Sciatic nerve (tissue), 2 donors: ENCODE data around the gene CD151. TPM values are rescaled to one million over a fixed set of nuclear protein-coding genes. Genes with fewer than 3 reads are reported as not detected.
A peak's percentile ranks its signal among the peaks of the same experiment; 100 is the strongest.

Experiments used
- ATAC-seq: fragments of 200-7000 bp; cut with Tn5 transposase; one replicate; pipeline ENCODE4 v1.9.1; 2020; ENCODE audit warnings: mild to moderate bottlenecking, moderate library complexity
- DNase-seq: peaks from one replicate; pipeline ENCODE4 v3.0.0-alpha.2; 2020; ENCODE audit warnings: low spot score
- intact Hi-C: fragments of 100-400 bp; cut with DNase I; formaldehyde crosslinking; loops from one replicate; pipeline ENCODE4 v1.14.2; 2022
- total RNA-seq: library from RNA; stranded (reverse); fragmentation: NEBNext Ultra II Directional; extraction: Animal tissue kit (Norgen Biotek cat#: 25700); gene quantifications from one replicate; pipeline ENCODE4 v1.2.1, GENCODE V29; 2021
- donor health status: DM: no; HTN: no; CAD: no.
- donor health status: DM: no; HTN: no; CAD: no.

Gene CD151
- total RNA-seq, 1 donor from 2014 or later = 263 TPM

DNA sequence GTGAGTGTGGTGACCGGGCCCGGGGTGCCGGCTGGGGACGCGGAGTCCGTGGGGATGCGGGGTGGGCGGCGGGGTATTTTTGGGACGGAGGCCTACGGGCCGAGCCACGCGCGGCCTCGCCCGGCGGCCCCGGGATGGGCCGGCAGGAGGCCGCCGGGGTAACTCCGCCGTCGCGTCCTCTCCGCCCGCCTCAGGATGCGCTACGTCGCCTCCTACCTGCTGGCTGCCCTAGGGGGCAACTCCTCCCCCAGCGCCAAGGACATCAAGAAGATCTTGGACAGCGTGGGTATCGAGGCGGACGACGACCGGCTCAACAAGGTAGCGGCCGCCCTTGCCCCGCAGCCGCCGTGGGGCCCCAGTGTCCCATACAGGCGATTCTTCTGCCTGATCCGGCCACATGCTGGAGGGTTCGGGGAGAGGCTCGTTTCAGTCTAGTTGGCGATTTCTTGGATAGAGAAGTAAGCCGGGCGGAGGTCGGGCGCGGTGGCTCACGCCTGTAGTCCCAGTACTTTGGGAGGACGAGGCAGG lies 22.6 kb upstream of the CD151 start:
- intact Hi-C loops = no loop called here
- ATAC-seq = no peak
- no peak for DNase-seq

DNA sequence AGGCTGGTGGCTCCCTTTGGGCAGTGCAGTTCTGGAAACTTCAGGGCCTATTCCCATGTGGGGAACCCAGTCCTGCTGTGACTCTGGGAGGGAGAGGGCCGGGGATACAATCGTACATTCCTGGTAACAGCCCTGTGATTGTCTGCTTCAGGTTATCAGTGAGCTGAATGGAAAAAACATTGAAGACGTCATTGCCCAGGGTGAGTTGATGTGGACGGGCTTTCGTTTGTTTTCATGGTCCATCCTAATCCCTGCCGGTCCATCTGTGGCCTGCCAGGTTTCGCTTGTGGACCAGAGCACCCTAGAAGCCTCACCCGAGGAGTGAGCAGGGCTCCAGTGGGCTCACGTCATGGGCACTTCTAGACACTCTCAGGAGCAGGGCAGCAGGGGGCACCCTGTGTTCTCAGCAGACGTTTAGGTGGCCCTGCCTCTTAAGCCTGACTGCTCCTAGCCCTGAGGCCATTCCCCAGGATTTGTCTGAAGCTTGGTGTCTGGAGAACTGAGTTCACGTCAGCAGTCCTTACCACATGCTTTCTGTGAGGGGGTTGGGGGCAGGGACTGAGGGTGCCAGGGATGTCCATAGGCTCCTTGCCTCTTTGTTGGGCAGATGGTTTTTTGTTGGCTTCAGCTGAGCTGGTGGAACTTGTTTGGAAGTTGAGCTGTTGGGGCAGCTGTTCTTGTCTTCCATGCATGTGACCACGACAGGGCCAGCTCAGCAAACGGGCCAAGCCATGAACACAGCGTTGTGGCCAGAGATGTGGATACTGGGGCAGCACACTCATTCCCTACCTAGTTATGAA lies 21.1 kb upstream of the CD151 start:
- ATAC-seq (no peak), DNase-seq (no peak)
- intact Hi-C loops = no loop called here

- ATAC-seq (no peak), DNase-seq (no peak)
- intact Hi-C loops = no loop called here
Measured at GRCh38 chr11:812390-812789, 20.4 kb upstream of the CD151 start.

DNA sequence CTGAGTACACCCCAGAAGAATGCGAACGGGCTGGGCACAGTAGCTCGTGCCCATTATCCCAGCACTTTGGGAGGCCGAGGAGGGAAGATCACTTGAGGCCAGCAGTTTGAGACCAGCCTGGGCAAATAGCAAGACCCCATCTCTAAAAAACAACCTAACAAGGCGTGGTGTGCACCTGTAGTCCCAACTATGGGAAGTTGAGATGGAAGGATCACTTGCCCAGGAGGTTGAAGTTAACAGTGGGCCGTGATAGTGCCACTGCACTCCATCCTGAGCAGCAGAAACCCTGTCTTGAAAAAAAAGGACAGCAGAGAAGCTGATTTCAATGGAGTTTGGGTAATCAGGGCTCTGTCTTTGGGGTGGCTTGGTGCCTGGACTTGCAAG lies 19.7 kb upstream of the CD151 start:
- ATAC-seq (no peak), DNase-seq (no peak)
- intact Hi-C loops = no loop called here

GRCh38 chr11:813456-814096 lies 19.2 kb upstream of the CD151 start:
- intact Hi-C loops = no loop called here
- ATAC-seq = no peak

DNA sequence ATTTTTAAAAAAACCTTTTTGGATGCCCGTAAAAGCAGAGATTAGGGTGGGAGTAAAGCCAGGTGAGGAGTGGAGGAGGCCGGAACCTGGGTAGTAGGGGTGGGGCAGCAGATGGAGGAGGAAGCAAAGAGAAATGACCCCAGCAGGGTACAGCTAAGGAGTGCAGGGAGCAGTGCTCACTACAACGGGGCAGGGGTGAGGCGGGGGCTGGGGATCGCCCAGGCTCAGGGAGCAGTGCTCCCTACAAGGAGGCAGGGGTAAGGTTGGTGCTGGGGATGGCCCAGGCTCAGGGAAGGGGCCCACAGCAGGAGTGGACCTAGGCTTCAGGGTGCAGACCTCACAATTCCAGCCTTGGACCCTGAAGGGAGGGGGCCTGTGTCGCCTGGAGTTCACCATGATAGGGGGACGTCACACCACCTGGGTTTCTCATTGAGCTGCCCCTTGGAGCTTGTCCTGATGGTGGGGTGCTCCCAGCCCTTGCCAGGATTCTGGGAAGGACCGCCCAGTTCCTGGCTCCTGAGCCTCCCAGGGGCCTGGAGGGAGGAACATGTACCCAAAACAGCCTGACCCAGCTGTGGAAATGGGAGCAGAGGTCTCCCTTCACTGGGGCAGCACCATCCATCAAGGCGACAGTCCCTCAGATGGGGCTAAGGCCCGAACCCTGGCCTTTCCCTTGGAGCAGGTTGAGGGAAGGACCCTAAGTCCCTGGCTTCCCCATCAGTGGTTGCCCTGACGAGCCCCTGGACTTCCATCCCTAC lies 16.9 kb upstream of the CD151 start:
- no peak for DNase-seq
- no peak for ATAC-seq
- intact Hi-C loops = no loop called here

More at GRCh38 chr11:813456-814096, 19.2 kb upstream of the CD151 start:
- no peak for DNase-seq

DNA sequence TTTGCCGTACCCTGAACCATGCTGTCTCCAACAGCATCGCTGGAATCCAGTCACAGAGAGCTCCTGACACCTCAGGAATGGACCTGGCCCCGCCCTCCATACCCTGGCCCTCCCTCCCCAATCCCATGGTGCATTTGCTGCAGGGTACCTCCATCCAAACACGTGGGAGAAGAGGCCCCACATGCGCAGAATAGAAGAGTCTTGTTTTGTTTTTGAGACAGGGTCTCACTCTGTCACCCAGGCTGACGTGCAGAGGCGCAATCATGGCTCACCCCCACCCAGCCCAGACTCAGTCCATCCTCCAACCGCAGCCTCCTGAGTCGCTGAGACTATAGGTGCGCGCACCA lies 16.3 kb upstream of the CD151 start:
- no peak for DNase-seq
- no peak for ATAC-seq
- intact Hi-C loops = no loop called here

DNA sequence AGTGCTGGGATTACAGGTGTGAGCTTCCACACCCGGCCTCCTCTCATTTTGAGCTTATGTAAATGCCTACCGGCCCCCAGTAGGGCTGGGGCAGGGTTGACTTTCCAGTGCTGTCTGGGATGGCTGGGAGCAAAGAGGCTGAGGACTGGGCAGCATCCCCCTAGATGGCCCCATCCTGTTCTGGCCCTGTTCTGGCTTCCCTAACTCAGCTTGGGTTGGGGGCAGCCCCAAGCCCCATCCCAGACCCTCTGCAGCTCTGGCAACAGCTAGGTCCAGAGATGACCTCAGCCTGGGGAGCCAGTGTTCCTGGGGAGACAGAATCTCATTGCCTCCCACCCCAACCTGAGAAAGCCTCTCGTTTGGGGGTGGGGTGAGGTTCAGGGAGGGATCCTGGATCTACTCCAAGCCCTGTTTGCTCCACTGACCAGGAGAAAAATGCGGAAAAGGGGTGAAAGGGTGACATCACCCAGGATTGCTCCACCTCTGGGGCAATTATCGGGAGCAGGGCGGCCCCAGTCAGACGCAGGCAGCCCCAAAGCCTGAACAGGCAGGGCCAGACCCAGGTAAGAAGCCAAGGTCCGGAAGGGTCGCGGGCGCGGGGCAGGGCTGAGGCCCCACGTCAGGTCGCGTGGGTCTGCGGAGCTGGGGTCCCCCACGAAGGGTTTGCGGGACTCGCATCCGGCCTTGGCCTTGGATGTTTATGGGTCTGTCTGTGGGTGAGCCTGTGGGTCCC lies 14.2 kb upstream of the CD151 start, which contains the start of gene PNPLA2:
TSS of gene PNPLA2 (plus strand) at position 519 of the 733 bp plus-strand sequence. CDS start 805 bp downstream, outside the sequence.
- intact Hi-C loops = no loop called here
- peak; percentile 57 for ATAC-seq
- DNase-seq = no peak

- peak; percentile 96 for DNase-seq
- intact Hi-C loops = no loop called here
- ATAC-seq = peak; percentile 85
Measured at GRCh38 chr11:819129-819931, 13.4 kb upstream of the CD151 start.

DNA sequence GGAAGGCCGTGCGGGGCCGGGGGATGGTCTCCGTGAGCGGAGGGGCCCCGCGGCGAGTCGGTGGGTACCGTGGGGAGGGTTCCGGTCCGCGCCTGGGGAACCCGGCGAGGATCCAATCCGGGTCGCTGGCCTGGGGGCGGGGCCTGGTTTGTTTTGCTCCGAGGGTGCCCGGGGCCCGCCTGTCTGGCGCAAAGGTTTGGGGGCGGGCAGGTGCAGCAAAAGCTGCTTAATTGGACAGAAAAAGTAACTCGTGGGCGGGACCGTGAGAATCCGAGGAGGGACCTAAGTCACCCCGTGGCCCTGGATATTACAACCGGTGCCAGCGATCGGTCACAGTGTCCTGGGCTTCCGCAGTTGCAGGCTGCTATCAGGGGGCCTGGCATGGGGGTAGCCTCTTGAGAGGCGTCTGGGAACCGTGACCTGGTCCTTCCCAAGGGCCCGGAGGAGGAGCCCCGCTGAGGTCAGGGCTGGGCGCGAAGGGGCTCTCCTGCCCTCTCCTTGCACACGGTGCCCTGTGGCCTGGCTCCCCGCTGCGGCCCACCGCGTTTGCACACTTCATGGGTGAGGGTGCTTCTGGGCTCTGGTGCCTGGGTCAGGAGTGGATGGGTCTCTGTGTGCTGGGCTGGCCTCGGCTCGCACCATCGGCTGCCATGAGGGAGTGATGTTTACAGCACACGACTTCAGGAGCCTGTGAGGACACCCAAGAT lies 12.7 kb upstream of the CD151 start:
- peak; percentile 33 for ATAC-seq
- intact Hi-C loops = no loop called here
- DNase-seq = peak; percentile 91

- DNase-seq = peak; percentile 78
- peak; percentile 29 for ATAC-seq
- intact Hi-C loops = no loop called here
Measured at GRCh38 chr11:820655-821511, 11.9 kb upstream of the CD151 start.

DNA sequence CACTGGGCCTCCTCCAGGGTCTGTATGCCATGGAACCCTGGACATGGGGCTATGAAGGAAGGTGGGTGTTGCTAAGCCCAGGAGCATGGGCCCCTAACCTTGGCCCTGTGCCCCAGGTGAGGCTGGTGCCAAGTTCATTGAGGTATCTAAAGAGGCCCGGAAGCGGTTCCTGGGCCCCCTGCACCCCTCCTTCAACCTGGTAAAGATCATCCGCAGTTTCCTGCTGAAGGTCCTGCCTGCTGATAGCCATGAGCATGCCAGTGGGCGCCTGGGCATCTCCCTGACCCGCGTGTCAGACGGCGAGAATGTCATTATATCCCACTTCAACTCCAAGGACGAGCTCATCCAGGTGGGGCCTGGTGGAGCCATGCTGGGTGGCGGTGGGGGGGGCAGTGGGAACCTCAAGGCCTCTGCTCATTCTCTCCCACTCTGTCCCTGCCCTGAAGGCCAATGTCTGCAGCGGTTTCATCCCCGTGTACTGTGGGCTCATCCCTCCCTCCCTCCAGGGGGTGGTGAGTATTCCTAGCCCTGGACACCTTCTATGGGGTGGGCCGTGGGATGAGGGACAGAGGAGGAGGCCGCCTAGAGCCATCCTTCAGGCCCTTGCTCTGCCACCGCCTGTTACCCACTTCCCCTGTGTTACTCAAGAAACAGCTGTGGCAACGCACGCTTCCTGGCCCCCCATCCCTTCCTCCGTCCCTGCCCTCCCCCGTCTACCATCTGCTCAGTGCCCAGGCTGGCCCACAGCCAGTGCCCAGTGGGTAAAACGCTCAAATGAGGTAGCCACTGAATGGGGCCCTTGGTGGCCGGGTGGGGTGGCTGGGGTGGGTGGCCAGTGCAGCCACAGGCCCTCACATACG lies 11.0 kb upstream of the CD151 start:
- intact Hi-C loops = no loop called here
- DNase-seq (peak; percentile 72), ATAC-seq (peak; percentile 1)

DNA sequence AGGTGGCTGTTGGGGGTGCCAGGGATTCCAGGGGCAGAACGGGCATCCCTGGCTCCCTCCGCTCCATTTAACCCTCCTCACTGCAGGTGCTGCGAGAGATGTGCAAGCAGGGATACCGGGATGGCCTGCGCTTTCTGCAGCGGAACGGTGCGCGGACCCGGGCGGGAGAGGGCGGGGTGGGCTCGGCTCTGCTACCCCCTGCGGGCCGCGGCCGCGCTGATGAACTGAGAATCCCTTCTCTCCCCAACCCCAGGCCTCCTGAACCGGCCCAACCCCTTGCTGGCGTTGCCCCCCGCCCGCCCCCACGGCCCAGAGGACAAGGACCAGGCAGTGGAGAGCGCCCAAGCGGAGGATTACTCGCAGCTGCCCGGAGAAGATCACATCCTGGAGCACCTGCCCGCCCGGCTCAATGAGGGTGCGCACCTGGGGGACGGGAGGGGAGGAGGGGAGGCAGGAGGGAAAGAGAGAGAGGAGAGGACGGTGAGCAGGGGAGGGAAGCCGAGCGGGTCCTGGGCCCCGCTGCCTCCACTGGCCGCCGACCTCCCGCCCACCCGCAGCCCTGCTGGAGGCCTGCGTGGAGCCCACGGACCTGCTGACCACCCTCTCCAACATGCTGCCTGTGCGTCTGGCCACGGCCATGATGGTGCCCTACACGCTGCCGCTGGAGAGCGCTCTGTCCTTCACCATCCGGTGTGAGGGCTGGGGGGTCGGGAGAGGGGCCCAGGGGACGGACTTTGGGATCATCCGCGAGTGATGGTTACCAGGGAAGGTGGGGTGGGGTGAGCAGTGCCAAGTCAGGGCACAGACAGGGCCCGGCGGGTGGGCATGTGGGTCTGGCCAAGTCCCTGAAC lies 9.1 kb upstream of the CD151 start:
- no peak for ATAC-seq
- intact Hi-C loops = no loop called here
- no peak for DNase-seq

- no peak for ATAC-seq
- intact Hi-C loops = no loop called here
- DNase-seq = no peak
Measured at GRCh38 chr11:824292-824880, 8.4 kb upstream of the CD151 start.

DNA sequence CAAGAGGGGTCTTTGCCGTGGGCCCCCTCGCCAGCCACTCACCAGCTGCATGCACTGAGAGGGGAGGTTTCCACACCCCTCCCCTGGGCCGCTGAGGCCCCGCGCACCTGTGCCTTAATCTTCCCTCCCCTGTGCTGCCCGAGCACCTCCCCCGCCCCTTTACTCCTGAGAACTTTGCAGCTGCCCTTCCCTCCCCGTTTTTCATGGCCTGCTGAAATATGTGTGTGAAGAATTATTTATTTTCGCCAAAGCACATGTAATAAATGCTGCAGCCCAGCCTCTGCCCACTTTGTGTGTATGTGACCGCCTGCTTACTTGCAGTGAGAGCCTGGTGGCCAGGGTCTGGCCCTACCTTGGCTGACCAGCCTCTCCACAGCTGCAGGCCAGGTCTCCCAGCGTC lies 7.8 kb upstream of the CD151 start:
- intact Hi-C loops = no loop called here
- ATAC-seq = no peak
- DNase-seq = no peak
